Measurements from ENCODE around the gene CEP170.

CEP170 gene

DNA sequence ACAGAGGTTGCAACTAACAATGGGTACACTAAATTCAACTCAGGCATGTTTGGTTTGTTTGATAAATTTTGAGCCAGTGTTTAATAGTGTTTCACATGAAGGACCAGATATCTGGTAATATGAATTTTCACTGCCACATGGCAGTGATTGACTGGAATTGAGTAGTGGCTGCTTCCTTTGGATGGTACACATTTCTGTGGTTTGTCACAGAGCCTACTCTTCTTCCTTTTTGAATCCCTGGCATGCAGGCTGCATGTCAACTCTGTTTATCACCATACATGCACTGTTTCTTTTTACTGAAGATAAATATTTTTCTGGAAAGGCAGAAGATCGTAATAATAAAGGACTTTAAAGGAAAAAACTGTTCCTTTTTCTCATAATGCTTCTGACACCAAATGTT, 36.2 kb upstream of the CEP170 start:
- TF ChIP-seq EP300 (IDR thresholded peaks at IDR 0.05; ENCODE audit: borderline replicate concordance) (no peak), TCF12 (IDR thresholded peaks at IDR 0.05; ENCODE audit: low read depth) (no peak), EGR1 (IDR thresholded peaks at IDR 0.05) (no peak), FOXM1 (IDR thresholded peaks at IDR 0.05; ENCODE audit: borderline replicate concordance, low read depth) (no peak), TAF1 (IDR thresholded peaks at IDR 0.05; ENCODE audit: low read depth) (no peak), CEBPB (IDR thresholded peaks at IDR 0.05) (no peak), TEAD4 (IDR thresholded peaks at IDR 0.05) (no peak), NFIC (IDR thresholded peaks at IDR 0.05) (no peak), RAD21 (IDR thresholded peaks at IDR 0.05; ENCODE audit: low read depth) (no peak), YY1 (IDR thresholded peaks at IDR 0.05; ENCODE audit: low read depth) (no peak), CREB1 (IDR thresholded peaks at IDR 0.05; ENCODE audit: low read depth) (no peak), ZBTB7A (IDR thresholded peaks at IDR 0.05; ENCODE audit: low read depth) (no peak)
- TF ChIP-seq, protein P1, sequence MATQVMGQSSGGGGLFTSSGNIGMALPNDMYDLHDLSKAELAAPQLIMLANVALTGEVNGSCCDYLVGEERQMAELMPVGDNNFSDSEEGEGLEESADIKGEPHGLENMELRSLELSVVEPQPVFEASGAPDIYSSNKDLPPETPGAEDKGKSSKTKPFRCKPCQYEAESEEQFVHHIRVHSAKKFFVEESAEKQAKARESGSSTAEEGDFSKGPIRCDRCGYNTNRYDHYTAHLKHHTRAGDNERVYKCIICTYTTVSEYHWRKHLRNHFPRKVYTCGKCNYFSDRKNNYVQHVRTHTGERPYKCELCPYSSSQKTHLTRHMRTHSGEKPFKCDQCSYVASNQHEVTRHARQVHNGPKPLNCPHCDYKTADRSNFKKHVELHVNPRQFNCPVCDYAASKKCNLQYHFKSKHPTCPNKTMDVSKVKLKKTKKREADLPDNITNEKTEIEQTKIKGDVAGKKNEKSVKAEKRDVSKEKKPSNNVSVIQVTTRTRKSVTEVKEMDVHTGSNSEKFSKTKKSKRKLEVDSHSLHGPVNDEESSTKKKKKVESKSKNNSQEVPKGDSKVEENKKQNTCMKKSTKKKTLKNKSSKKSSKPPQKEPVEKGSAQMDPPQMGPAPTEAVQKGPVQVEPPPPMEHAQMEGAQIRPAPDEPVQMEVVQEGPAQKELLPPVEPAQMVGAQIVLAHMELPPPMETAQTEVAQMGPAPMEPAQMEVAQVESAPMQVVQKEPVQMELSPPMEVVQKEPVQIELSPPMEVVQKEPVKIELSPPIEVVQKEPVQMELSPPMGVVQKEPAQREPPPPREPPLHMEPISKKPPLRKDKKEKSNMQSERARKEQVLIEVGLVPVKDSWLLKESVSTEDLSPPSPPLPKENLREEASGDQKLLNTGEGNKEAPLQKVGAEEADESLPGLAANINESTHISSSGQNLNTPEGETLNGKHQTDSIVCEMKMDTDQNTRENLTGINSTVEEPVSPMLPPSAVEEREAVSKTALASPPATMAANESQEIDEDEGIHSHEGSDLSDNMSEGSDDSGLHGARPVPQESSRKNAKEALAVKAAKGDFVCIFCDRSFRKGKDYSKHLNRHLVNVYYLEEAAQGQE (IDR thresholded peaks at IDR 0.05; ENCODE audit: low read depth), result no peak
- TF ChIP-seq, protein P2, sequence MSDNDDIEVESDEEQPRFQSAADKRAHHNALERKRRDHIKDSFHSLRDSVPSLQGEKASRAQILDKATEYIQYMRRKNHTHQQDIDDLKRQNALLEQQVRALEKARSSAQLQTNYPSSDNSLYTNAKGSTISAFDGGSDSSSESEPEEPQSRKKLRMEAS (IDR thresholded peaks at IDR 0.05), result no peak
- TF ChIP-seq, protein P3, sequence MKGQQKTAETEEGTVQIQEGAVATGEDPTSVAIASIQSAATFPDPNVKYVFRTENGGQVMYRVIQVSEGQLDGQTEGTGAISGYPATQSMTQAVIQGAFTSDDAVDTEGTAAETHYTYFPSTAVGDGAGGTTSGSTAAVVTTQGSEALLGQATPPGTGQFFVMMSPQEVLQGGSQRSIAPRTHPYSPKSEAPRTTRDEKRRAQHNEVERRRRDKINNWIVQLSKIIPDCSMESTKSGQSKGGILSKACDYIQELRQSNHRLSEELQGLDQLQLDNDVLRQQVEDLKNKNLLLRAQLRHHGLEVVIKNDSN (IDR thresholded peaks at IDR 0.05), result no peak

DNA sequence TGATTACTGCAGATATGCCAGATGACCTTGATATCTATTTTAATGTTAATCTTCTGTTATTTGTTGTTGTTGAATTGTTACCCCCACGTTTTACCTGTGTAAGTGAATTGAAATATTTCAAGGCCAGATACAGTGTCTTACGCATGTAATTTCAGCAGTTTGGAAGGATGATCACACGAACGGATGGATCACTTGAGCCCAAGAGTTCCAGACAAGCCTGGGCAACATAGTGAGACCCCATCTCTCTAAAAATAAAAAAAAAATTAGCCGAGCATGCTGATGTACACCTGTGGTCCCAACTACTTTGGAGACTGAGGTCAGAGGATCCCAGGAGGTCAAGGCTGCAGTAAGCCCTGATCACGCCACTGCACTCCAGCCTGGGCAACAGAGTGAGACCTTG, 33.0 kb upstream of the CEP170 start:
- TF ChIP-seq RAD21 (IDR thresholded peaks at IDR 0.05; ENCODE audit: low read depth), result no peak
- TF ChIP-seq, protein P1 (IDR thresholded peaks at IDR 0.05; ENCODE audit: low read depth), result no peak
- no peak for TF ChIP-seq ZBTB7A (IDR thresholded peaks at IDR 0.05; ENCODE audit: low read depth)
- no peak for TF ChIP-seq CEBPB (IDR thresholded peaks at IDR 0.05)
- TF ChIP-seq TAF1 (IDR thresholded peaks at IDR 0.05; ENCODE audit: low read depth), result no peak
- TF ChIP-seq CREB1 (IDR thresholded peaks at IDR 0.05; ENCODE audit: low read depth), result no peak
- TF ChIP-seq EGR1 (IDR thresholded peaks at IDR 0.05), result no peak
- no peak for TF ChIP-seq TEAD4 (IDR thresholded peaks at IDR 0.05)
- TF ChIP-seq TCF12 (IDR thresholded peaks at IDR 0.05; ENCODE audit: low read depth), result no peak
- no peak for TF ChIP-seq YY1 (IDR thresholded peaks at IDR 0.05; ENCODE audit: low read depth)
- no peak for TF ChIP-seq EP300 (IDR thresholded peaks at IDR 0.05; ENCODE audit: borderline replicate concordance)
- TF ChIP-seq, protein P2 (IDR thresholded peaks at IDR 0.05), result no peak
- TF ChIP-seq, protein P3 (IDR thresholded peaks at IDR 0.05), result no peak
- TF ChIP-seq NFIC (IDR thresholded peaks at IDR 0.05), result no peak
- TF ChIP-seq FOXM1 (IDR thresholded peaks at IDR 0.05; ENCODE audit: borderline replicate concordance, low read depth), result no peak

DNA sequence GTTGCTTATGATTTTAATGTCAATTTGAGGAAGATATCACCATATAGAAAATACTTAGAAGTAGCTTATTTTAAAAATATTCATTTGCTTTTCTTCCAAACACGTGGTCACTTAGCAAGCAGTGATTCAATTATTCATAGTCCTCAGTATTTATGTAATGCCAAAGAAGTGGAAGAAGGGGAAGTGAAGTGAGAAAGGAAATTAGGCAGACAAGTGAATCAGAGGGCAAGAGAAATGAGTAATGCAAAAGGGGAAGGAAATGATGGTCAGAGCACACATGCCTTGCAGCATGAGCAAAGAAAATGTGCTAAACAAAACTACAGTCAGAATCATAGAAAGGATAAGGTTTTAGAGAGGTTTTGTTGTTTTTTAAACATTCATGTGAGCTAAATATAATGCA, 32.6 kb upstream of the CEP170 start:
- TF ChIP-seq EGR1 (IDR thresholded peaks at IDR 0.05) (no peak), TAF1 (IDR thresholded peaks at IDR 0.05; ENCODE audit: low read depth) (no peak), CEBPB (IDR thresholded peaks at IDR 0.05) (no peak), ZBTB7A (IDR thresholded peaks at IDR 0.05; ENCODE audit: low read depth) (no peak), EP300 (IDR thresholded peaks at IDR 0.05; ENCODE audit: borderline replicate concordance) (no peak), CREB1 (IDR thresholded peaks at IDR 0.05; ENCODE audit: low read depth) (no peak), TCF12 (IDR thresholded peaks at IDR 0.05; ENCODE audit: low read depth) (no peak), YY1 (IDR thresholded peaks at IDR 0.05; ENCODE audit: low read depth) (no peak), NFIC (IDR thresholded peaks at IDR 0.05) (no peak), FOXM1 (IDR thresholded peaks at IDR 0.05; ENCODE audit: borderline replicate concordance, low read depth) (no peak), RAD21 (IDR thresholded peaks at IDR 0.05; ENCODE audit: low read depth) (no peak)
- TF ChIP-seq, protein P2 (IDR thresholded peaks at IDR 0.05), result no peak
- TF ChIP-seq, protein P3 (IDR thresholded peaks at IDR 0.05), result no peak
- TF ChIP-seq, protein P1 (IDR thresholded peaks at IDR 0.05; ENCODE audit: low read depth), result no peak

Measured in Ishikawa (cell line).